ENCODE data around the gene PAPOLA. TPM values are rescaled to one million over a fixed set of nuclear protein-coding genes. Genes with fewer than 3 reads are reported as not detected.

PAPOLA gene
- total RNA-seq, 1 experiment from 2014 or later = 223 TPM

DNA sequence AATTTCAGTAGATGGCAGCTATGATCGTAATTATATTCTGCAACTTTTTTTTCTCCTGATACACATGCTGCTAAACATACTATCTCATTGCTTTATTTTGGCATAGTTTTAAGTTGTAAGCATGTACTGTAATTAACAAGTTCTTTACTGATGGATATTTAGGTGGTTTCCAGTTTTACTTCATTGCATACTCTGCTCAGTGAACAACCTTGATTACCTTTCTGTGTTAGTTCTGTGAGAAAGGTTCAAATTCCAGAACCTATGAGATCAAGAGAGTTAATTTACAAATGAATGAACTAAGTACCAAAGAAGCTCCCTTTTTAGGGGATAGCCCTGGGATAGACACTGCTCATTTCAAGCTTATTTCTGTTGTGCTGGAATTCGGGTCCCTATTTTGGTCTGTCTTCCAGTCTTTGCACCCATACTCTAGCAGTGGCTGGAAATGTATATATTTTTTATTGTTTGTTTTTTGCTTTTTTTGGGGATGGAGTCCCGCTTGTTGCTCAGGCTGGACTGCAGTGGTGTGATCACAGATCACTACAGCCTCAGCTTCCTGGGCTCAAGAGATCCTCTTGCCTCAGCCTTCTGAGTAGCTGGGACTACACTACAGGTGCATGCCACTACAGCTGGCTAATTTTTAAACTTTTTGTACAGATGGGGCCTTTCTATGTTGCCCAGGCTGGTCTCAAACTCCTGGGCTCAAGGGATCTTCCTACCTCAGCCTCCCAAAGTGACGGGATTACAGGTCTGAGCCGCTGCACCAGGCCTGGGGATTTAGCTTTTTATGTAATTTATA, 10.6 kb downstream of the PAPOLA start:
- RAD21 ChIA-PET (ENCODE audit: low non-redundant PET in 1 of 2, low total read pairs in 2 of 2, uncharacterized antibody in 2 of 2, unreplicated experiment in 2 of 2) = no interaction called here
- Histone ChIP-seq H3K4me2 (ENCODE audit: low read length) (no peak overlapping the region), H3K79me2 (ENCODE audit: insufficient read depth, low read length) (peaks cover 100% of the 10 kb centered on the region), H2AFZ (ENCODE audit: low read depth, low read length, poor library complexity, severe bottlenecking) (no peak overlapping the region), H3K9me2 (ENCODE audit: insufficient read depth) (no peaks in the 10 kb centered on the region), H4K20me1 (ENCODE audit: insufficient read depth) (peaks cover 82% of the 10 kb centered on the region), H3K27me3 (ENCODE audit: insufficient read depth, low read length) (no peaks in the 10 kb centered on the region), H3K36me3 (ENCODE audit: control insufficient read depth in 1 of 2, insufficient read depth in 2 of 2, low read length in 2 of 2) (no peaks in the 10 kb centered on the region), H3K27ac (ENCODE audit: low read depth, low read length) (no peak overlapping the region), H3K4me1 (ENCODE audit: control insufficient read depth in 1 of 2, insufficient read depth in 2 of 2, low read length in 2 of 2) (peaks cover 4 to 6% of the 10 kb centered on the region in 2 experiments; a peak in 2 of 4 replicates), H3K9me3 (ENCODE audit: control insufficient read depth in 1 of 2, insufficient read depth in 1 of 2, low read depth in 1 of 2, low read length in 2 of 2) (no peaks in the 10 kb centered on the region), H3K9ac (ENCODE audit: low read length) (no peak overlapping the region), H3K4me3 (replicated peaks in 1 of 2; ENCODE audit: low read depth in 1 of 2, low read length in 2 of 2) (no peak overlapping the region)
- POLR2A ChIA-PET = no interaction called here
- BruUV-seq (replicated peaks) = no TSS peak
- ATAC-seq (no peak), DNase-seq (ENCODE audit: low read depth, low spot score) (no peak)
- intact Hi-C loops (cut with micrococcal nuclease) = no loop called here
- TF ChIP-seq, protein P1, sequence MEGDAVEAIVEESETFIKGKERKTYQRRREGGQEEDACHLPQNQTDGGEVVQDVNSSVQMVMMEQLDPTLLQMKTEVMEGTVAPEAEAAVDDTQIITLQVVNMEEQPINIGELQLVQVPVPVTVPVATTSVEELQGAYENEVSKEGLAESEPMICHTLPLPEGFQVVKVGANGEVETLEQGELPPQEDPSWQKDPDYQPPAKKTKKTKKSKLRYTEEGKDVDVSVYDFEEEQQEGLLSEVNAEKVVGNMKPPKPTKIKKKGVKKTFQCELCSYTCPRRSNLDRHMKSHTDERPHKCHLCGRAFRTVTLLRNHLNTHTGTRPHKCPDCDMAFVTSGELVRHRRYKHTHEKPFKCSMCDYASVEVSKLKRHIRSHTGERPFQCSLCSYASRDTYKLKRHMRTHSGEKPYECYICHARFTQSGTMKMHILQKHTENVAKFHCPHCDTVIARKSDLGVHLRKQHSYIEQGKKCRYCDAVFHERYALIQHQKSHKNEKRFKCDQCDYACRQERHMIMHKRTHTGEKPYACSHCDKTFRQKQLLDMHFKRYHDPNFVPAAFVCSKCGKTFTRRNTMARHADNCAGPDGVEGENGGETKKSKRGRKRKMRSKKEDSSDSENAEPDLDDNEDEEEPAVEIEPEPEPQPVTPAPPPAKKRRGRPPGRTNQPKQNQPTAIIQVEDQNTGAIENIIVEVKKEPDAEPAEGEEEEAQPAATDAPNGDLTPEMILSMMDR (IDR thresholded peaks at IDR 0.05 in 2 of 3, conservative IDR thresholded peaks at IDR 0.05 in 1 of 3; ENCODE audit: borderline replicate concordance in 1 of 3, insufficient read depth in 1 of 3, low read depth in 2 of 3, low read length in 2 of 3) = no peak
- TF ChIP-seq CBX3 (IDR thresholded peaks at IDR 0.05; ENCODE audit: low read depth) (no peak), YY1 (IDR thresholded peaks at IDR 0.05; ENCODE audit: extremely low read depth, insufficient replicate concordance, low read depth, low read length) (no peak), JUND (IDR thresholded peaks at IDR 0.05) (no peak)
- CTCF ChIA-PET = interaction anchor here (0.6 kb wide), 1 partner anchor 62 kb away, joined by 3 read pairs; no protein-coding TSS in a partner anchor

DNA sequence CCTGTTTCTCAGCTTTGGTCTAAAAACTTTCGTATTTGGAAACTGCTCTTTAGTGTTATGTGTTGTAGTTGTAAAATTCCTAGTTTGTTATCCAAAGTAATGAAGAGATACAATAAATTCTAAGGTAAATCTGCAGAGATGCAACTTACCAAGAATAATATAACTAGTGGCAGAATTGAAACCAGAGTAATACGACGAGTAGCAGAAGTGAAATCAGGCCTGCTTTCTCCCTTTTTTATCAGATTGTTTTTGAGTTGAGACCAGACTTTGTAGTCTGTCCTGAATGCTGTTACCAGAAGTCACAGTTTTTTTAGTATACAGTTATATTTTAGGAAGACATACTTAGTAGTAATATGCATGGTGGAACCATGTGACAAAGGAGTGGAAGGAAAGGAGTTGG, 12.5 kb downstream of the PAPOLA start:
- Histone ChIP-seq H3K79me2 (ENCODE audit: insufficient read depth, low read length) (peaks cover 100% of the 10 kb centered on the region), H3K4me1 (ENCODE audit: control insufficient read depth in 1 of 2, insufficient read depth in 2 of 2, low read length in 2 of 2) (no peaks in the 10 kb centered on the region), H3K9me2 (ENCODE audit: insufficient read depth) (no peaks in the 10 kb centered on the region), H3K4me3 (replicated peaks in 1 of 2; ENCODE audit: low read depth in 1 of 2, low read length in 2 of 2) (no peak overlapping the region), H3K27ac (ENCODE audit: low read depth, low read length) (no peak overlapping the region), H3K9me3 (ENCODE audit: control insufficient read depth in 1 of 2, insufficient read depth in 1 of 2, low read depth in 1 of 2, low read length in 2 of 2) (no peaks in the 10 kb centered on the region), H2AFZ (ENCODE audit: low read depth, low read length, poor library complexity, severe bottlenecking) (no peak overlapping the region), H3K4me2 (ENCODE audit: low read length) (no peak overlapping the region), H3K36me3 (ENCODE audit: control insufficient read depth in 1 of 2, insufficient read depth in 2 of 2, low read length in 2 of 2) (no peaks in the 10 kb centered on the region), H3K27me3 (ENCODE audit: insufficient read depth, low read length) (no peaks in the 10 kb centered on the region), H3K9ac (ENCODE audit: low read length) (no peak overlapping the region), H4K20me1 (ENCODE audit: insufficient read depth) (peaks cover 66% of the 10 kb centered on the region)
- DNase-seq (ENCODE audit: low read depth, low spot score) (no peak), ATAC-seq (no peak)
- POLR2A ChIA-PET = no interaction called here
- RAD21 ChIA-PET (ENCODE audit: low non-redundant PET in 1 of 2, low total read pairs in 2 of 2, uncharacterized antibody in 2 of 2, unreplicated experiment in 2 of 2) = no interaction called here
- intact Hi-C loops (cut with micrococcal nuclease) = no loop called here
- BruUV-seq (replicated peaks) = no TSS peak
- CTCF ChIA-PET = no interaction called here
- TF ChIP-seq FOSL1 (IDR thresholded peaks at IDR 0.05; ENCODE audit: low read depth) (no peak), EGR1 (IDR thresholded peaks at IDR 0.05; ENCODE audit: low read depth) (no peak), POLR2A (IDR thresholded peaks at IDR 0.05; ENCODE audit: borderline replicate concordance, extremely low read depth, insufficient read depth, insufficient read length) (no peak), EZH2phosphoT487 (IDR thresholded peaks at IDR 0.05; ENCODE audit: borderline replicate concordance) (no peak), TCF7L2 (IDR thresholded peaks at IDR 0.05; ENCODE audit: borderline replicate concordance, extremely low read depth, insufficient read depth, insufficient read length) (no peak), ZFX (IDR thresholded peaks at IDR 0.05) (no peak), SIN3A (IDR thresholded peaks at IDR 0.05; ENCODE audit: low read depth) (no peak), SRF (IDR thresholded peaks at IDR 0.05; ENCODE audit: low read depth) (no peak)
- TF ChIP-seq, protein P2, sequence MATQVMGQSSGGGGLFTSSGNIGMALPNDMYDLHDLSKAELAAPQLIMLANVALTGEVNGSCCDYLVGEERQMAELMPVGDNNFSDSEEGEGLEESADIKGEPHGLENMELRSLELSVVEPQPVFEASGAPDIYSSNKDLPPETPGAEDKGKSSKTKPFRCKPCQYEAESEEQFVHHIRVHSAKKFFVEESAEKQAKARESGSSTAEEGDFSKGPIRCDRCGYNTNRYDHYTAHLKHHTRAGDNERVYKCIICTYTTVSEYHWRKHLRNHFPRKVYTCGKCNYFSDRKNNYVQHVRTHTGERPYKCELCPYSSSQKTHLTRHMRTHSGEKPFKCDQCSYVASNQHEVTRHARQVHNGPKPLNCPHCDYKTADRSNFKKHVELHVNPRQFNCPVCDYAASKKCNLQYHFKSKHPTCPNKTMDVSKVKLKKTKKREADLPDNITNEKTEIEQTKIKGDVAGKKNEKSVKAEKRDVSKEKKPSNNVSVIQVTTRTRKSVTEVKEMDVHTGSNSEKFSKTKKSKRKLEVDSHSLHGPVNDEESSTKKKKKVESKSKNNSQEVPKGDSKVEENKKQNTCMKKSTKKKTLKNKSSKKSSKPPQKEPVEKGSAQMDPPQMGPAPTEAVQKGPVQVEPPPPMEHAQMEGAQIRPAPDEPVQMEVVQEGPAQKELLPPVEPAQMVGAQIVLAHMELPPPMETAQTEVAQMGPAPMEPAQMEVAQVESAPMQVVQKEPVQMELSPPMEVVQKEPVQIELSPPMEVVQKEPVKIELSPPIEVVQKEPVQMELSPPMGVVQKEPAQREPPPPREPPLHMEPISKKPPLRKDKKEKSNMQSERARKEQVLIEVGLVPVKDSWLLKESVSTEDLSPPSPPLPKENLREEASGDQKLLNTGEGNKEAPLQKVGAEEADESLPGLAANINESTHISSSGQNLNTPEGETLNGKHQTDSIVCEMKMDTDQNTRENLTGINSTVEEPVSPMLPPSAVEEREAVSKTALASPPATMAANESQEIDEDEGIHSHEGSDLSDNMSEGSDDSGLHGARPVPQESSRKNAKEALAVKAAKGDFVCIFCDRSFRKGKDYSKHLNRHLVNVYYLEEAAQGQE (IDR thresholded peaks at IDR 0.05; ENCODE audit: low read depth) = no peak
- TF ChIP-seq, protein P3, sequence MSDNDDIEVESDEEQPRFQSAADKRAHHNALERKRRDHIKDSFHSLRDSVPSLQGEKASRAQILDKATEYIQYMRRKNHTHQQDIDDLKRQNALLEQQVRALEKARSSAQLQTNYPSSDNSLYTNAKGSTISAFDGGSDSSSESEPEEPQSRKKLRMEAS (IDR thresholded peaks at IDR 0.05) = no peak

Data from HCT116 (cell line).